Epithelial cell of proximal tubule (primary cell): ENCODE measurements around the gene RGS10. TPM values are rescaled to one million over a fixed set of nuclear protein-coding genes. Genes with fewer than 3 reads are reported as not detected.
"Not testable (repeated sequence)": the region's sequence is repeated elsewhere in the genome, so short reads cannot be mapped to it uniquely, and the experiment has no call there.

Source experiments
- DNase-seq: peaks from one replicate; pipeline ENCODE4 v3.0.0-alpha.2; 2011; ENCODE audit warnings: low read depth
- H3K4me3 ChIP-seq: 2 replicates; pipeline ENCODE4 v1.5.1; 2011; ENCODE audit warnings: low read depth, mild to moderate bottlenecking, low read length
- CTCF ChIP-seq: conservative IDR thresholded peaks from 2 replicates; pipeline ENCODE4 v1.5.1; 2012; ENCODE audit warnings: low read depth, mild to moderate bottlenecking, low read length
- total RNA-seq: library from RNA; depleted of rRNA; stranded (reverse); fragments of >200 nt; gene quantifications from 2 replicates; pipeline ENCODE4 v1.2.3, GENCODE V29; 2015

RGS10 gene
- total RNA-seq, 1 donor from 2014 or later, result 85.9 TPM

- DNase-seq, result no peak
- no peak for TF ChIP-seq CTCF
- H3K4me3 ChIP-seq, result no peak overlapping the region
Measured at GRCh38 chr10:119469325-119469707, 73.2 kb downstream of the RGS10 start.

GRCh38 chr10:119468542-119469324, 73.8 kb downstream of the RGS10 start:
- no peak overlapping the region for H3K4me3 ChIP-seq
- TF ChIP-seq CTCF, result no peak
- no peak for DNase-seq

- H3K4me3 ChIP-seq, result no peak overlapping the region
- DNase-seq, result no peak
- no peak for TF ChIP-seq CTCF
Measured at GRCh38 chr10:119466655-119467054, 75.9 kb downstream of the RGS10 start.

DNA sequence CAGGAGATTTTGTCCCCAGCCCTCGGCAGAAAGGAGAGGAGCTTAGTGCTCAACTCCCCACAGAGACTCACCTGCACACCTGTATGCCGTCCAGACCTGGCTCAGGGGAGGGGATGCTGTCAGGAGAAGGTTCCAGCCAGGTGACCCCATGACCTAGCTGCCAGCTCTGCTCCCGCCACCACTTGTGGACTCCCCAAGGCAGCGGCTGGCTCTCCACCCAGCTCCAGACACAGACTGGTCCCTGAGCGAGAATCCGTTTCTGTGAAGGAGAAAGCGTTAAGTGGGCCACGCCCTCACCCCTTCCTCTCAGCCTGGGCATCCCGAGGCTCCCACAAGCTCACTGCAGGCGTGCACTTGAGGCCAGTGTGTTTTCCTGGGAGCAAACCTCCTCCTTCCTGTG, 76.4 kb downstream of the RGS10 start:
- no peak for TF ChIP-seq CTCF
- H3K4me3 ChIP-seq, result no peak overlapping the region
- DNase-seq, result no peak

GRCh38 chr10:119465085-119465484, 77.4 kb downstream of the RGS10 start:
- no peak for DNase-seq
- no peak for TF ChIP-seq CTCF
- H3K4me3 ChIP-seq, result no peak overlapping the region

- DNase-seq, H3K4me3 ChIP-seq: not testable (repeated sequence)
Measured at GRCh38 chr10:119463195-119463594, 79.3 kb downstream of the RGS10 start.

DNA sequence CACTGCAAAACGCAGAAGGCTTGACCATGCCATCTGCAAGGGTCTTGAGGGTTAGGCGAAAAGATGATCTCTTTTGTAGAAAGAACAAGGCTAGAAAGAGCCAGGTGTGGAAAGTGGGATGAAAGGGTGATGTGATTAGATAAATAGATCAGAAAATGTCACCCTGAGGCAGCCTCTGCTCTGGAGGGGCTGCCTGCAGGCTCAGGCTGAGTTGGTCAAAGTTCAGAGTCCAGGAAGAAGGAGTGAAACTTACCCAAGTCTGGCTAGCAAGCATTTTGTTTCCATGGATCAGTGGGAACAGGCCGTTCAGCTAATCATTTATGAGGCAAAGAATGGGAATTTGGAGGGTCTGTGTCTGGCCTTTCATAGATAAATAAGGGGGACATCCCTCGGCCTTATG, 79.7 kb downstream of the RGS10 start:
- DNase-seq, result no peak
- H3K4me3 ChIP-seq, result no peak overlapping the region
- no peak for TF ChIP-seq CTCF
